ENCODE measurements around the gene ANP32B. TPM values are rescaled to one million over a fixed set of nuclear protein-coding genes. Genes with fewer than 3 reads are reported as not detected.

Gene ANP32B
- total and polyA plus RNA-seq, 7 donors: 31.4 to 217 (median 66.7) TPM

DNA sequence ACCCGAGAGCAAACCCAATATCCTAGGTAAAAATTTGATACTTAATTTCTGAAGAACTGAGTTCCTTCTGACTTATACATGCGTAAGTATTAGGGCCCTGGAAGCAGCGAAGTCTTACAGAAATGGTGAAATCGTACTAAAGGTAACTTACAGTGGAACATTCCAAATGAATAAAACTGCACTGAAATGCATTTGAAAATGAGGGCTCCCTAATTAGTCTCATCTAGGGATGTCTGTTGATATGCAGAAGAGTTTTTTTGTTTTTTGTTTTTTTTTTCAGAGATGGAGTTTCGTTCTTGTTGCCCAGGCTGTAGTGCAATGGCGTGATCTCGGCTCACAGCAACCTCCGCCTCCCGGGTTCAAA, 63.0 kb downstream of the ANP32B start:
- H3K36me3 ChIP-seq: no peaks in the 10 kb centered on the region
- 96 to 97% methylated on average over 9 of the region's 9 CpGs for WGBS, 2 donors
- H3K4me3 ChIP-seq: no peak overlapping the region
- no peaks in the 10 kb centered on the region for H3K9me3 ChIP-seq
- no peak overlapping the region for H3K27ac ChIP-seq
- no peaks in the 10 kb centered on the region for H3K4me1 ChIP-seq
- intact Hi-C loops (cut with DNase I): no loop called here
- H3K27me3 ChIP-seq: no peaks in the 10 kb centered on the region
- TF ChIP-seq POLR2A (IDR thresholded peaks at IDR 0.05): no peak
- TF ChIP-seq, protein P1, sequence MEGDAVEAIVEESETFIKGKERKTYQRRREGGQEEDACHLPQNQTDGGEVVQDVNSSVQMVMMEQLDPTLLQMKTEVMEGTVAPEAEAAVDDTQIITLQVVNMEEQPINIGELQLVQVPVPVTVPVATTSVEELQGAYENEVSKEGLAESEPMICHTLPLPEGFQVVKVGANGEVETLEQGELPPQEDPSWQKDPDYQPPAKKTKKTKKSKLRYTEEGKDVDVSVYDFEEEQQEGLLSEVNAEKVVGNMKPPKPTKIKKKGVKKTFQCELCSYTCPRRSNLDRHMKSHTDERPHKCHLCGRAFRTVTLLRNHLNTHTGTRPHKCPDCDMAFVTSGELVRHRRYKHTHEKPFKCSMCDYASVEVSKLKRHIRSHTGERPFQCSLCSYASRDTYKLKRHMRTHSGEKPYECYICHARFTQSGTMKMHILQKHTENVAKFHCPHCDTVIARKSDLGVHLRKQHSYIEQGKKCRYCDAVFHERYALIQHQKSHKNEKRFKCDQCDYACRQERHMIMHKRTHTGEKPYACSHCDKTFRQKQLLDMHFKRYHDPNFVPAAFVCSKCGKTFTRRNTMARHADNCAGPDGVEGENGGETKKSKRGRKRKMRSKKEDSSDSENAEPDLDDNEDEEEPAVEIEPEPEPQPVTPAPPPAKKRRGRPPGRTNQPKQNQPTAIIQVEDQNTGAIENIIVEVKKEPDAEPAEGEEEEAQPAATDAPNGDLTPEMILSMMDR (IDR thresholded peaks at IDR 0.05): no peak
- no peak for TF ChIP-seq POLR2AphosphoS5 (IDR thresholded peaks at IDR 0.05)
- no peak for TF ChIP-seq EP300 (IDR thresholded peaks at IDR 0.05)
- DNase-seq: no peak

DNA sequence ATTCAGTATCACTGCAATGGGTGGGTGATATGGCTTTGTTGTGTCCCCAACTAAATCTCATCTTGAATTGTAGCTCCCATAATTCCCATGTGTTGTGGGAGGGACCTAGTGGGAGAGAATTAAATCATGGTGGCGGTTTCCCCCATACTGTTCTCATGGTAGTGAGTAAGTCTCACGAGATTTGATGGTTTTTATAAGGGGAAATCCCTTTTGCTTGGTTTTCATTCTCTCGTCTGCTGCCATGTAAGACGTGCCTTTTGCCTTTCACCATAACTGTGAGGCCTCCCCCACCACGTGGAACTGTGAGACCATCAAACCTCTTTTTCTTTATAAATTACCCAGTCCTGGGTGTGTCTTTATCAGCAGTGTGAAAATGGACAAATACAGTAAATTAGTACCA, 63.9 kb downstream of the ANP32B start:
- Histone ChIP-seq H3K9me3 (no peaks in the 10 kb centered on the region), H3K4me3 (no peak overlapping the region), H3K36me3 (no peaks in the 10 kb centered on the region), H3K27me3 (no peaks in the 10 kb centered on the region), H3K4me1 (no peaks in the 10 kb centered on the region), H3K27ac (no peak overlapping the region)
- intact Hi-C loops (cut with DNase I): no loop called here
- WGBS, 2 donors: 79 to 82% methylated on average over 5 of the region's 5 CpGs
- no peak for DNase-seq
- no peak for TF ChIP-seq POLR2A (IDR thresholded peaks at IDR 0.05)
- TF ChIP-seq, protein P1 (IDR thresholded peaks at IDR 0.05): no peak

DNA sequence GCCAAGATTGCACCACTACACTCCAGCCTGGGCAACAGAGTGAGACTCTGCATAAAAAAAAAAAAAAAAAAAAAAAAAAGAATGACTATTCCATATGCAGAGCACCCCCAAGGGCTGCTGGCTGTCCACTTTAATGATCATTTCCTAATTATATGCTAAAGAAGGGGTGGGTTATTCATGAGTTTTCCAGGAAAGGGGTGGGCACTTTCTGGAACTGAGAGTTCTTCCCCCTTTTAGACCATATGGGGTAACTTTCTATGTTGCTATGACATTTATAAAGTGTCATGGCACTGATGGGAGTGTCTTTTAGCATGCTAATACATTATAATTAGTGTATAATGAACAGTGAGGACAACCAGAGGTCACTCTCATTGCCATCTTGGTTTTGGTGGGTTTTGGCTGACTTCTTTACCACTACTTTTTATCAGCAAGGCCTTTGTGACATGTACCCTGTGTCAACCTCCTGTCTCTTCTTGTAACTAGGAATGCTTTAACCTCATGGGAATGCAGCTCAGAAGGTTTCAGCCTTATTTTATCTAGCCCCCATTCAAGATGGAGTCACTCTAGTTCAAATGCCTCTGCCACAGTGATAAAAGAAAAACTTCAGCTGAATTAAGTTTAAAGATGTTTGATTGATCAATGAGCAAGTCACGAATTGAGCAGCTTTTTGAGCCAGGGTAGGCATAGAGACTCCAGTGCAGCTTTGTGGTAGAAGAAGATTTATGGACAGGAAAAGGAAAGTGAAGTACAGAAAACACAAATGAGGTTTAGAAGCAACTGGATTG, 66.3 kb downstream of the ANP32B start:
- 54 to 86% methylated on average over 1 of the region's 1 CpG for WGBS, 2 donors

DNA sequence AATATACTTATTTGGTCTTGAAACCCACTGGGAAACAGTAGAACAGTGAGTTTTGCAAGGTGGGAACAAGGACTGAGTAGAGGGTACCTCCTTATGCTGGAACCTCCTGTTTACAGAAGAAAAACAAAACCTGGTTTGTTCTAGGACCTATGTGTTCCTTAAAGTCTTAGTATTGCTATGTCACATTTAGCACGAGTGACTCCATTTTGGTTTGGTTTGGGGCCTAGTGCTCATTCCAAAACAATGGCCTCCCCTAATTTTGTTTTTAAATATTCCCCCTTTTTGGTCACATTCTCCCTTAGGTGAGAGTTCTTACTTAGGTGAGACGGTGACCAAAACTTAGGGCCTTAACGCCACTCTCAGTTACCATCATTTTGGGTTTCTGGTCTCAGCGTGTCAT, 67.2 kb downstream of the ANP32B start:
- no peak overlapping the region for H3K4me3 ChIP-seq
- no peak overlapping the region for H3K27ac ChIP-seq
- DNase-seq: no peak
- H3K27me3 ChIP-seq: no peaks in the 10 kb centered on the region
- H3K36me3 ChIP-seq: no peaks in the 10 kb centered on the region
- H3K9me3 ChIP-seq: no peaks in the 10 kb centered on the region
- H3K4me1 ChIP-seq: no peaks in the 10 kb centered on the region
- WGBS, 2 donors: 95 to 97% methylated on average over 4 of the region's 4 CpGs
- intact Hi-C loops (cut with DNase I): loop anchor here (10.0 kb wide), 1 partner anchor 1774 kb away; the partner anchor contains the start of gene NR4A3
- TF ChIP-seq POLR2AphosphoS5 (IDR thresholded peaks at IDR 0.05) (no peak), EP300 (IDR thresholded peaks at IDR 0.05) (no peak), POLR2A (IDR thresholded peaks at IDR 0.05) (no peak)
- TF ChIP-seq, protein P1 (IDR thresholded peaks at IDR 0.05): no peak

More for the DNA sequence above, 66.3 kb downstream of the ANP32B start:
- no peak overlapping the region for H3K4me3 ChIP-seq
- TF ChIP-seq POLR2AphosphoS5 (IDR thresholded peaks at IDR 0.05): no peak
- no peak for TF ChIP-seq EP300 (IDR thresholded peaks at IDR 0.05)
- TF ChIP-seq, protein P1 (IDR thresholded peaks at IDR 0.05): no peak
- no peak for TF ChIP-seq POLR2A (IDR thresholded peaks at IDR 0.05)
- no peak for DNase-seq
- no peaks in the 10 kb centered on the region for H3K4me1 ChIP-seq
- no peaks in the 10 kb centered on the region for H3K9me3 ChIP-seq
- intact Hi-C loops (cut with DNase I): loop anchor here (10.0 kb wide), 1 partner anchor 1775 kb away; the partner anchor contains the start of gene NR4A3
- no peaks in the 10 kb centered on the region for H3K27me3 ChIP-seq
- no peaks in the 10 kb centered on the region for H3K36me3 ChIP-seq
- H3K27ac ChIP-seq: no peak overlapping the region

All from sigmoid colon (tissue), 7 donors.